Endothelial cell of umbilical vein (primary cell): ENCODE data around the gene SPIRE1. TPM values are rescaled to one million over a fixed set of nuclear protein-coding genes. Genes with fewer than 3 reads are reported as not detected.

Experiments used
- BruUV-seq: library from RNA; stranded (reverse); fragments of 400-500 nt; replicated peaks from 2 replicates; lab custom pipeline; 2021; lab: Mats Ljungman, UMichigan
- CTCF ChIA-PET: fragments of 300-600, 350-600 bp; sonication (Branson Sonifier 250); formaldehyde crosslinking; loops from one replicate; lab custom pipeline; 2021; ENCODE audit warnings: antibody characterized with exemption, inconsistent platforms; lab: Charles Lee
- POLR2A ChIA-PET: fragments of 300-600, 350-600 bp; sonication (Branson Sonifier 250); formaldehyde crosslinking; loops from one replicate; lab custom pipeline; 2021; ENCODE audit warnings: antibody characterized with exemption, inconsistent platforms; lab: Charles Lee
- DNase-seq: peaks from one replicate; pipeline ENCODE4 v3.0.0-alpha.2; 2011; ENCODE audit warnings: low read depth, low spot score
- FAIRE-seq: peaks from 2 replicates; lab custom pipeline; 2011; peaks lifted over from hg19 to GRCh38; lab: Jason Lieb, UNC
- H2AFZ ChIP-seq: 2 replicates; pipeline ENCODE4 v1.6.0; 2012; ENCODE audit warnings: low read depth, low read length, control low read depth, inconsistent platforms
- H3K27ac ChIP-seq: 2 replicates; pipeline ENCODE4 v1.5.1; 2011; ENCODE audit warnings: low read depth, mild to moderate bottlenecking, control low read depth, low read length, moderate library complexity; ENCODE audit not compliant: insufficient read depth
- H3K27me3 ChIP-seq, 2 experiments: 2 replicates each; pipeline versions ENCODE4 v1.6.0 to v1.6.1; 2011; ENCODE audit warnings: low read length in 2 of 2, mixed read lengths in 1 of 2; ENCODE audit not compliant: control insufficient read depth in 2 of 2, insufficient read depth in 2 of 2
- H3K36me3 ChIP-seq, 2 experiments: 2 replicates in 1 of 2; 3 replicates in 1 of 2; pipeline ENCODE4 v1.5.1; 2011; ENCODE audit warnings: low read length in 2 of 2, mild to moderate bottlenecking in 1 of 2, moderate library complexity in 1 of 2; ENCODE audit not compliant: control insufficient read depth in 2 of 2, insufficient read depth in 2 of 2; ENCODE audit errors: extremely low read depth in 1 of 2
- H3K4me1 ChIP-seq: 3 replicates; pipeline ENCODE4 v1.5.1; 2011; ENCODE audit warnings: mild to moderate bottlenecking, low read length; ENCODE audit not compliant: control insufficient read depth, insufficient read depth; ENCODE audit errors: extremely low read depth
- H3K4me2 ChIP-seq: 2 replicates; pipeline ENCODE4 v1.6.1; 2011; ENCODE audit warnings: low read length, control low read depth, mixed read lengths; ENCODE audit not compliant: insufficient read depth
- H3K4me3 ChIP-seq, 3 experiments: fragments of 200-600 bp in 1 of 3; sonication (generic), shearing (Covaris generic) in 1 of 3; replicated peaks in 1 of 3; 2 replicates each; pipeline ENCODE4 v1.5.1; 2011 to 2016; ENCODE audit warnings: control low read depth in 3 of 3, low read length in 3 of 3, mild to moderate bottlenecking in 2 of 3, inconsistent platforms in 1 of 3, low read depth in 1 of 3, moderate library complexity in 1 of 3; ENCODE audit not compliant: insufficient read depth in 1 of 3
- H3K79me2 ChIP-seq: 2 replicates; pipeline ENCODE4 v1.6.0; 2012; ENCODE audit warnings: low read length, inconsistent platforms; ENCODE audit not compliant: control insufficient read depth, insufficient read depth
- H3K9ac ChIP-seq: replicated peaks from 2 replicates; pipeline ENCODE3; 2011; ENCODE audit warnings: low read length, control low read depth; ENCODE audit not compliant: insufficient read depth; ENCODE audit errors: extremely low read depth
- H3K9me1 ChIP-seq: replicated peaks from 3 replicates; pipeline ENCODE4 v1.6.0; 2011; ENCODE audit warnings: mild to moderate bottlenecking, low read length; ENCODE audit not compliant: control insufficient read depth, insufficient read depth; ENCODE audit errors: extremely low read depth
- H3K9me3 ChIP-seq: replicated peaks from 2 replicates; pipeline ENCODE4 v1.5.1; 2012; ENCODE audit warnings: low read length, inconsistent platforms; ENCODE audit not compliant: control insufficient read depth, insufficient read depth
- H4K20me1 ChIP-seq: replicated peaks from 2 replicates; pipeline ENCODE3; 2011; ENCODE audit warnings: mild to moderate bottlenecking, low read length; ENCODE audit not compliant: control insufficient read depth, insufficient read depth; ENCODE audit errors: extremely low read depth
- EZH2 ChIP-seq: IDR thresholded peaks from 2 replicates; pipeline ENCODE4 v1.6.1; 2012; ENCODE audit warnings: borderline replicate concordance, low read depth, mild to moderate bottlenecking, moderate library complexity, low read length, inconsistent platforms; ENCODE audit not compliant: severe bottlenecking
- FOS ChIP-seq: IDR thresholded peaks from 2 replicates; pipeline ENCODE4 v1.6.1; 2011; ENCODE audit warnings: mild to moderate bottlenecking, low read length, moderate library complexity, borderline replicate concordance; ENCODE audit not compliant: insufficient read depth
- JUN ChIP-seq: IDR thresholded peaks from 2 replicates; pipeline ENCODE4 v1.6.1; 2011; ENCODE audit warnings: borderline replicate concordance, low read depth; ENCODE audit not compliant: insufficient read length, insufficient read depth
- POLR2AphosphoS5 ChIP-seq: IDR thresholded peaks from 2 replicates; pipeline ENCODE4 v1.6.1; 2012; ENCODE audit warnings: low read depth, mild to moderate bottlenecking, control low read depth, low read length, moderate library complexity; ENCODE audit not compliant: insufficient read depth
- dilution Hi-C: fragments of 300-500 bp; cut with MboI; formaldehyde crosslinking; loops from one replicate; pipeline ENCODE4 v1.15.0; 2019; ENCODE audit warnings: low sequenced_read_pairs; ENCODE audit not compliant: extremely low pct_ligation_motif_present
- intact Hi-C: fragments of 100-400 bp; cut with micrococcal nuclease; formaldehyde crosslinking; loops from one replicate; pipeline ENCODE4 v1.10.0; 2022
- polyA plus RNA-seq, 4 experiments: library from polyadenylated mRNA; depleted of rRNA in 3 of 4; stranded (reverse) in 3 of 4; unstranded in 1 of 4; fragments of >200 nt; gene quantifications; 2 replicates each; pipeline versions ENCODE4 v1.2.1 to v1.2.3, GENCODE V29; 2011 to 2012; ENCODE audit warnings: missing spikeins in 1 of 4
- total RNA-seq: library from RNA; stranded (reverse); gene quantifications from 2 replicates; pipeline ENCODE4 v1.2.3, GENCODE V29; 2021
- TF ChIP-seq, protein P1 (sequence below), 2 donors: IDR thresholded peaks; 1 replicate in 1 of 2; 2 replicates in 1 of 2; pipeline ENCODE4 v1.5.1; 2011; ENCODE audit warnings: low read length in 2 of 2, mild to moderate bottlenecking in 2 of 2, moderate library complexity in 2 of 2, control low read depth in 1 of 2, inconsistent platforms in 1 of 2, low read depth in 1 of 2; ENCODE audit not compliant: insufficient read depth in 1 of 2; ENCODE audit errors: extremely low read depth in 1 of 2
- TF ChIP-seq, protein P2 (sequence below): IDR thresholded peaks from 2 replicates; pipeline ENCODE4 v1.6.1; 2011; ENCODE audit not compliant: insufficient read depth, insufficient read length

SPIRE1 gene
- total and polyA plus RNA-seq, 2 donors (not counting 3 experiments of a cell fraction or from before 2014, with no cell fraction given), result 13.1 to 44.0 TPM

DNA sequence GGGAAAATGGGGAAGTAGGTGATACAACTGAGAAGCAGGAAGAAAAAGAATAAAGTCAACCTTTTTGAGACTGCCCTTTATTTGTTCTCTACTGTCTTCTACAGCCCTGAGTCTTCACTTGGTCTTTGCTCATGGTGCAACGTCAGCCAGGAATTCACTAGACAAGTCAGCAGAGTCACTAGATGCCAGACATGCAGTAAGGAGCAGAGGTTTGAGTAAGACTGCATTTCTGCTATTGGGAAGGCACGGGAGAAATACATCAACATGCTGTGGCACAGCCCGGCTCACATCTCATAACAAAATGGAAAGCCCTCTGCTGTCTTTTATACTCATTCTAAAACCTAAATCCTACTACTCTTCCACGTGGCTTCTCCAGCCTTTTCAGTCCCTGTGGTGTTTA, 183.0 kb downstream of the SPIRE1 start:
- Histone ChIP-seq H3K36me3 (peaks cover 5 to 13% of the 10 kb centered on the region in 2 experiments), H3K4me3 (no peak overlapping the region), H3K27me3 (no peaks in the 10 kb centered on the region), H3K79me2 (no peaks in the 10 kb centered on the region), H2AFZ (no peak overlapping the region), H3K9ac (no peak overlapping the region), H3K9me1 (no peaks in the 10 kb centered on the region), H3K4me1 (no peaks in the 10 kb centered on the region), H4K20me1 (no peaks in the 10 kb centered on the region), H3K27ac (no peak overlapping the region), H3K9me3 (no peaks in the 10 kb centered on the region), H3K4me2 (no peak overlapping the region)
- DNase-seq (no peak), FAIRE-seq (no peak)
- dilution Hi-C loops, result no loop called here
- ChIA-PET CTCF (interaction anchor here (1.1 kb wide), 2 partner anchors 64 to 451 kb away, joined by 3 to 4 read pairs; no protein-coding TSS in a partner anchor), POLR2A (no interaction called here)
- BruUV-seq, result no TSS peak
- TF ChIP-seq EZH2 (no peak), POLR2AphosphoS5 (no peak), JUN (no peak), FOS (no peak)
- TF ChIP-seq, protein P1, sequence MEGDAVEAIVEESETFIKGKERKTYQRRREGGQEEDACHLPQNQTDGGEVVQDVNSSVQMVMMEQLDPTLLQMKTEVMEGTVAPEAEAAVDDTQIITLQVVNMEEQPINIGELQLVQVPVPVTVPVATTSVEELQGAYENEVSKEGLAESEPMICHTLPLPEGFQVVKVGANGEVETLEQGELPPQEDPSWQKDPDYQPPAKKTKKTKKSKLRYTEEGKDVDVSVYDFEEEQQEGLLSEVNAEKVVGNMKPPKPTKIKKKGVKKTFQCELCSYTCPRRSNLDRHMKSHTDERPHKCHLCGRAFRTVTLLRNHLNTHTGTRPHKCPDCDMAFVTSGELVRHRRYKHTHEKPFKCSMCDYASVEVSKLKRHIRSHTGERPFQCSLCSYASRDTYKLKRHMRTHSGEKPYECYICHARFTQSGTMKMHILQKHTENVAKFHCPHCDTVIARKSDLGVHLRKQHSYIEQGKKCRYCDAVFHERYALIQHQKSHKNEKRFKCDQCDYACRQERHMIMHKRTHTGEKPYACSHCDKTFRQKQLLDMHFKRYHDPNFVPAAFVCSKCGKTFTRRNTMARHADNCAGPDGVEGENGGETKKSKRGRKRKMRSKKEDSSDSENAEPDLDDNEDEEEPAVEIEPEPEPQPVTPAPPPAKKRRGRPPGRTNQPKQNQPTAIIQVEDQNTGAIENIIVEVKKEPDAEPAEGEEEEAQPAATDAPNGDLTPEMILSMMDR (IDR thresholded peaks at IDR 0.05; ENCODE audit: extremely low read depth in 1 of 2, insufficient read depth in 1 of 2, low read depth in 1 of 2, low read length in 2 of 2), result no peak
- TF ChIP-seq, protein P2, sequence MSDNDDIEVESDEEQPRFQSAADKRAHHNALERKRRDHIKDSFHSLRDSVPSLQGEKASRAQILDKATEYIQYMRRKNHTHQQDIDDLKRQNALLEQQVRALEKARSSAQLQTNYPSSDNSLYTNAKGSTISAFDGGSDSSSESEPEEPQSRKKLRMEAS, result no peak
- intact Hi-C loops, result no loop called here
